Activated naive CD4-positive, alpha-beta T cell (primary cell): Measurements from ENCODE around the gene ANKRD33B.
"Not testable (repeated sequence)": the region's sequence is repeated elsewhere in the genome, so short reads cannot be mapped to it uniquely, and the experiment has no call there.

Experiments used
- DNase-seq, 4 experiments: peaks; one replicate each; lab custom pipeline; 2025; lab: John Stamatoyannopoulos, UW

ANKRD33B gene

GRCh38 chr5:10595293-10595671 lies 31.4 kb downstream of the ANKRD33B start:
- DNase-seq = no peak

DNA sequence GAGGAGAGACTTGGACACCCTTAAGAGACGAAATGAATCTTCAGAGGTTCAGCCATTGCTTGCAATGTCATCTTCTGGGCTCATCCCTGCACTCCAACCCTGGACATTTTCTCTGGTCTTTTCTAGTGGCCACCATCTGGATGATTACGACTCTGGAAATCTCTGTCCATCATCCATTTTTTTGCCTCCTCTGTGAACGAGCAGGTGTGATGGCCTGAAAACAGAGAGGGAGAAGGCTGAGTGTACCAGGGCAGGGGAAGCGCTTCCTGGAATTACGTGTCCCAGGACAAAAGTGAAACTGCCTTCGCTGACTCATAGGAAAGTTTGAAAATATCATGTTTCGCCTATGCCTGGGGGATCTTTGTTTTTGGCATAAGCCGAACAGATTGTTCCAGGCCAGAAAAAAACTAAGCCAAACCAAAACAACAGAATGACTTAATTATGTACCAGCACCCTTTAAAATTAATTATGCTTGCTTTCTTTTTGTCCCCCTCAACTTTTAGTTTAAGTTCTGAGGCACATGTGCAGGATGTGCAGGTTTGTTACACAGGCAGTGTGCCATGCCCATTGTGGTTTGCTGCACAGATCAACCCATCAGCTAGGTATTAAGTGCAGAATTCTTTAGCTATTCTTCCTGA lies 31.9 kb downstream of the ANKRD33B start:
- DNase-seq = no peak

GRCh38 chr5:10596310-10596703 lies 32.4 kb downstream of the ANKRD33B start:
- DNase-seq = no peak

DNA sequence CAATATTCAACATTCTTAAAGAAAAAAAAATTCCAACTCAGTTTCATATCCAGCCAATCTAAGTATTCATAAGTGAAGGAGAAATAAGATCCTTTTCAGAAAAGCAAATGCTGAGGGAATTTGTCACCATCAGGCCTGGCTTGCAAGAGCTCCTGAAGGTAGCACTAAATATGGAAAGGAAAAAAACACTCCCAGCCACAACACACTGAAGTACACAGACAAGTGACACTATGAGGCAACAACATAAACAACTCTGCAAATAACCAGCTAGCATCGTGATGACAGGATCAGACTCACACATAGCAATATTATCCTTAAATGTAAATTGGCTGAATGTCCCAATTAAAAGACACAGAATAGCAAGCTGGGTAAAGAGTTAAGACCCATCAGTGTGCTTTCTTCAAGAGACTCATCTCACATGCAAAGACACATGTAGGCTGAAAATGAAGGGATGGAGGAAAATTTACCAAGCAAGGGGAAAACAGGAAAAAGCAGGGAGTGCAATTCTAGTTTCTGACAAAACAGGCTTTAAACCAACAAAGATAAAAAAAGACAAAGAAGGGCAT lies 33.1 kb downstream of the ANKRD33B start:
- no peak for DNase-seq

- no peak for DNase-seq
Measured at GRCh38 chr5:10599113-10599512, 35.2 kb downstream of the ANKRD33B start.

DNA sequence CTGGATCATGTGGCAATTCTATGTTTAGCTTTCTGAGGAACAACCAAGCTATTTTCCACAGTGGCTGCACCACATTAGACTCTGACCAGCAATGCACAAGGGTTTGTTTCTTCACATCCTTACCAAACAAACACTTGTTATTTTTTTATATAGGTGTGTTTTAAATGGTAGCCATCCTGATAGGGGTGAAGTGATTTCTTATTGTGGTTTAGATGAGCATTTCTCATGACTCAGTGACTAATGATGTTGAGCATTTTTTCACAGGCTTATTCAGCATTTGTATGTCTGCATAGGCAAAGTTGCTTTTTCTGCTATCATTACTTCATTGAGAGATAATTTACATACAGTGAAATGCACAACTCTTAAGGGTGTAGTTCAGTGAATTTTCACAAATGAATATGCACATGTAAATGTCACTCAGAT lies 36.0 kb downstream of the ANKRD33B start:
- no peak for DNase-seq

- no peak for DNase-seq
Measured at GRCh38 chr5:10600626-10601245, 36.9 kb downstream of the ANKRD33B start.

GRCh38 chr5:10601246-10602030 lies 37.6 kb downstream of the ANKRD33B start:
- no peak for DNase-seq

- no peak for DNase-seq
Measured at GRCh38 chr5:10602031-10602806, 38.3 kb downstream of the ANKRD33B start.

DNA sequence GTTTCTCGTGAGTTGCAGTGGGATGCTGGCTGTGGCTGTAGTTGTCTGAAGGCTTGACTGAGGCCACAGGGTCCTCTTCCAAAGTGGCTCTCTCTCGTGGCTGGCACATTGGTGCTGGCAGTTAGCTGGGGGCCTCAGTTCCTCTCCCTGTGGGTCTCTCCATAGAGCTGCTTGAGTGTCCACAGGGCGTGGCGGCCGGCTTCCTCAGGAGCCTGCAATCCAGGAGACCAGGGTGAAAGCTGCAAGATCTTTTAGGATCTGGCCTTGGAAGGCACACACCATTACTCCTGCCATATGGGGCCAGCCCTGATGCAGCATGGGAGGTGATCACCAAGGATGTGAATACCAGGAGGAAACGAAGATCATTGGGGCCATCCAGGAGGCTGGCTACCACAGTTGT lies 41.1 kb downstream of the ANKRD33B start:
- DNase-seq = no peak

DNA sequence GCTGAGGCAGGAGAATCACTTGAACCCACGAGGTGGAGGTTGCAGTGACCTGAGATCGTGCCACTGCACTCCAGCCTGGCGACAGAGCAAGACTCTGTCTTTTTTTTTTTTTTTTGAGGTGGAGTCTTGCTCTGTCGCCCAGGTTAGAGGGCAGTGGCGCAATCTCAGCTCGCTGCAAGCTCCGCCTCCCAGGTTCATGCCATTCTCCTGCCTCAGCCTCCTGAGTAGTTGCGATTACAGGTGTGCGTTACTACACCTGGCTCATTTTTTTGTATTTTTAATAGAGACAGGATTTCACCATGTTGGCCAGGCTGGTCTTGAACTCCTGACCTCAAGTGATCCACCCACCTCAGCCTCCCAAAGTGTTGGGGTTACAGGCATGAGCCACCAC lies 42.8 kb downstream of the ANKRD33B start:
- DNase-seq = not testable (repeated sequence)

DNA sequence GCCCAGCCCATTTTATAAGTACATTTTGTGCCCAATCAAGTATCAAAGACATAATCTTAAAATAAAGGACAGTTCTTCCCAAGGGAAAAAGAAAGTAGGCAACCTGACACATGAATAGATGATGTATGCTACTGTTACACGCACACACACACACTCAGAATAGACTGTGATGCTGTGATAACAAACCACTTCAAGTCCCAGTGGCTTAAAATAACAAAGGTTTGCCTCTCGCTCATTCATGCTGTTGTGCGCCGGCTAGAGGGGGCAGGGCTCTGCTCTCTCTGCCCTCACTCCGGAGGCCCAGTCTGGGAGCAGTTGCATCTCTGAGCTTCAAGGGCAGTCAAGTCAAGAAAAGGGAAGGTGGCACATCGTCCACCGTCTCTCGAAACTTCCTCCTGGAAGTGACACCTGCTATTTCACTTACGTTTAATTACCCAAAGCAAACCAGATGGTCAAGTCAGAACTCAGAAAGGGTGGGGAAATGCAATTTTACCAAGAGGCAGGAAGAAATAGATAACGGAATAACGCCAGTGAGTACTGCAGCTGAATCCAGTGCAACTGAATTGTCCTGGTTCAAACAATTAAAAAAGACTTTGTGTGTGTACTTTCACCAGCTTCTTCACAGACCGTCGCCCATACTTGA lies 43.3 kb downstream of the ANKRD33B start:
- DNase-seq = no peak

- DNase-seq = no peak
Measured at GRCh38 chr5:10607666-10608073, 43.8 kb downstream of the ANKRD33B start.

- DNase-seq = not testable (repeated sequence)
Measured at GRCh38 chr5:10608081-10608480, 44.2 kb downstream of the ANKRD33B start.

GRCh38 chr5:10610058-10610457 lies 46.2 kb downstream of the ANKRD33B start:
- DNase-seq = no peak

GRCh38 chr5:10611290-10611689 lies 47.4 kb downstream of the ANKRD33B start:
- DNase-seq = no peak

DNA sequence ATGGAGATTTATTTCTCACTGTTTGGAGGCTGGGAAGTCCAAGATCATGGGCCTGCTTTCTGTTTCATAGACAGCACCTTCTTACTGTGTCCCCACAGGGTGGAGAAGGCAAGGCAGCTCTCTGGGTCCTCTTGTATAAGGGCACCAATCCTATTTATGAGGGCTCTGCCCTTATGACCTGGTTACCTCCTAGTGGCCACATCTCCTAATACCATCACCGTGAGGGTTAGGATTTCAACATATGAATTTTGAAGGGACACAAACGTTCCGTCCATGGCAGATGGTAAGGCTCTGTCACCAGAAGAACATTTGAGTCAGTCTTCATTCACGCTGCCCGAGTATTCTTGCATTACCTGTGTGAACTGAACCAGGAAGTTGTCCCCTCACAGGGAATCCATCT lies 48.4 kb downstream of the ANKRD33B start:
- DNase-seq = no peak

DNA sequence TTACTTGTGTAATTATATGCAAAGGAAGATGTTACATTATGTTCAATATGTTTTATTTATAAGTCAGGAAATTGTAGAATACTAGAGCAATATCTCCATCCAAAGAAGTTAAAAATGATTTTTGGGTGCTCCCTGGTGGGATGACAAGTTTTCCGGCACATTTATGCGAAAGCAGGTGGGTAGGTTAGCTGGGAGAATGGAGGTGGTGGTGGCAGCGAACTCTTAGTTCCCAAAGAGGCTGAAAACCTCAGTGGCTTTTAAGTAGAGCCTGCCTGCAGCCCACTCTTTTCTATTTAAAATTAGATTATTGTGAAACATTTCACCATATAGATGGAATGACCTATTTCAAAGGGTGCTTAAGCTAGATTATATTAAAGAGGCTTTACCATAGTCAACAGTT lies 51.8 kb downstream of the ANKRD33B start:
- DNase-seq = no peak

DNA sequence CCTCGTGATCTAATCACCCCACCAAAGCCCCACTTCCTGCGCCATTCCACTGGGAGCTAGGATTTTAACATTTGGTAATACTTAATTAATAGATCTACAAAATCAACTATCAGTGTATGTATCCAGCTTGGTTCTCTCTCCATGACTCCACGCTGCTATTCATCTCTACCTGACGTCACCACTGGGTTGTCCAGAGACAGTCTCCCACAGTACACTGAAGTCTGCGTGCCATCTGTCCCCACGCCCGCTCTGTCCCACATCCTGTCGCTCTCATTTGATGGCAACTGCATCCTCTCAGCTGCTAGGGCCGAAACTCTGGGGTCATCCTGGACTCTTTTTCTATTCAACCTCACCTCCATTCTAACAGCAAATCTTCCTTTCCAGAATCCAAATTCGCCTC lies 53.2 kb downstream of the ANKRD33B start:
- DNase-seq = no peak

- DNase-seq = no peak
Measured at GRCh38 chr5:10618311-10618710, 54.4 kb downstream of the ANKRD33B start.

GRCh38 chr5:10619649-10620048 lies 55.8 kb downstream of the ANKRD33B start:
- DNase-seq = no peak

DNA sequence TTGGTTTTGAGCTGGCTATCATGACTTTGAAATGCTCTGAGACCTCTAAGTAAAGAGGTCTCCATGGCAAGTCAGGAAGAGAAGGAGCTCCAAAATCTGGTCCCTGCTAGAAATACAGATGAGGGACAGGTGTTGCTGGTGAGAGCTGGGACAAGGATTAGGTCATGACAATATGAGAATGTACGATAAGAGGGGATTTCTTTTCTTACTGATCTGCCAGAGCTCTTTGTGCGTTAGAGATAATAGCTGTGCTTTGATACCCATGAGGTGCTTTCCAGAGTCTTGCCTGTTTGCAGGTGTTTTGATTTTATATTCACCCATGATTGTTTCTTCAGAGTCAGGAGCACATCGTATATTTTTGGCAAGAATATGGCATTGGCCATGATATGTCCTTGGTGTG lies 56.5 kb downstream of the ANKRD33B start:
- DNase-seq = no peak
